HepG2 (cell line): ENCODE data around the gene CLDN9. TPM values are rescaled to one million over a fixed set of nuclear protein-coding genes. Genes with fewer than 3 reads are reported as not detected.

Source experiments
- BCL6 ChIP-seq: IDR thresholded peaks from 2 replicates; pipeline ENCODE4 v1.6.1; 2016; ENCODE audit warnings: missing genetic modification reagents, missing compliant biosample characterization
- DBP ChIP-seq: sonication (generic); formaldehyde crosslinking; IDR thresholded peaks from 2 replicates; pipeline ENCODE4 v1.4.0; 2020; ENCODE audit warnings: missing genetic modification reagents; ENCODE audit errors: not compliant biosample characterization
- DPF2 ChIP-seq: sonication (generic); formaldehyde crosslinking; IDR thresholded peaks from 2 replicates; pipeline ENCODE4 v1.4.0; 2020; ENCODE audit warnings: mild to moderate bottlenecking, low read depth, missing genetic modification reagents, borderline replicate concordance
- FOXC1 ChIP-seq: sonication (generic); formaldehyde crosslinking; IDR thresholded peaks from 2 replicates; pipeline ENCODE4 v1.8.0; 2022; ENCODE audit warnings: mild to moderate bottlenecking, missing genetic modification reagents, borderline replicate concordance
- KDM3A ChIP-seq: IDR thresholded peaks from 2 replicates; pipeline ENCODE4 v1.6.1; 2018; ENCODE audit warnings: low read depth, missing compliant biosample characterization
- KLF9 ChIP-seq: IDR thresholded peaks from 2 replicates; pipeline ENCODE4 v1.6.1; 2016; ENCODE audit warnings: low read depth
- MNT ChIP-seq: fragments of 450-650 bp; IDR thresholded peaks from 2 replicates; pipeline ENCODE4 v1.6.1; 2016
- NFYB ChIP-seq: sonication (generic); formaldehyde crosslinking; IDR thresholded peaks from 2 replicates; pipeline ENCODE4 v1.4.0; 2020; ENCODE audit warnings: missing genetic modification reagents
- PRMT3 ChIP-seq: sonication (generic); formaldehyde crosslinking; IDR thresholded peaks from 2 replicates; pipeline ENCODE4 v1.8.1; 2022; ENCODE audit warnings: low read depth, mild to moderate bottlenecking, moderate library complexity, missing genetic modification reagents, borderline replicate concordance
- SKI ChIP-seq: fragments of 450-650 bp; IDR thresholded peaks from one replicate; pipeline ENCODE4 v1.6.1; 2018; ENCODE audit warnings: mild to moderate bottlenecking; ENCODE audit not compliant: partially characterized antibody
- TOE1 ChIP-seq: sonication (generic); formaldehyde crosslinking; IDR thresholded peaks from 2 replicates; pipeline ENCODE4 v1.4.0; 2020; ENCODE audit warnings: mild to moderate bottlenecking, missing genetic modification reagents
- TRIM22 ChIP-seq: fragments of 450-650 bp; IDR thresholded peaks from 2 replicates; pipeline ENCODE4 v1.6.1; 2017
- XBP1 ChIP-seq: sonication (generic); formaldehyde crosslinking; IDR thresholded peaks from 2 replicates; pipeline ENCODE4 v1.5.0; 2020; ENCODE audit warnings: missing genetic modification reagents
- ZBTB14 ChIP-seq: sonication (generic); formaldehyde crosslinking; IDR thresholded peaks from 2 replicates; pipeline ENCODE4 v1.4.0; 2020; ENCODE audit warnings: missing genetic modification reagents
- ZBTB43 ChIP-seq: sonication (generic); formaldehyde crosslinking; conservative IDR thresholded peaks from 2 replicates; pipeline ENCODE4 v1.4.0; 2020; ENCODE audit warnings: missing genetic modification reagents
- ZFY ChIP-seq: sonication (generic); formaldehyde crosslinking; IDR thresholded peaks from 2 replicates; pipeline ENCODE4 v1.4.0; 2020; ENCODE audit warnings: missing genetic modification reagents
- ZFYVE20 ChIP-seq: sonication (generic); formaldehyde crosslinking; IDR thresholded peaks from 2 replicates; pipeline ENCODE4 v1.8.0; 2023; ENCODE audit warnings: low read depth, mild to moderate bottlenecking, moderate library complexity, missing genetic modification reagents, borderline replicate concordance
- ZNF253 ChIP-seq: sonication (generic); formaldehyde crosslinking; IDR thresholded peaks from 2 replicates; pipeline ENCODE4 v1.8.0; 2022; ENCODE audit warnings: mild to moderate bottlenecking, missing genetic modification reagents, borderline replicate concordance
- ZNF354B ChIP-seq: sonication (generic); formaldehyde crosslinking; IDR thresholded peaks from 2 replicates; pipeline ENCODE4 v1.8.0; 2022; ENCODE audit warnings: mild to moderate bottlenecking, missing genetic modification reagents
- ZNF460 ChIP-seq: sonication (generic); formaldehyde crosslinking; IDR thresholded peaks from 2 replicates; pipeline ENCODE4 v1.5.1; 2020; ENCODE audit warnings: missing genetic modification reagents, mild to moderate bottlenecking, borderline replicate concordance
- ZNF484 ChIP-seq: sonication (generic); formaldehyde crosslinking; IDR thresholded peaks from 2 replicates; pipeline ENCODE4 v1.5.1; 2020; ENCODE audit warnings: mild to moderate bottlenecking, low read depth, missing genetic modification reagents, borderline replicate concordance
- ZNF564 ChIP-seq: sonication (generic); formaldehyde crosslinking; IDR thresholded peaks from 2 replicates; pipeline ENCODE4 v1.8.1; 2023; ENCODE audit warnings: mild to moderate bottlenecking, missing genetic modification reagents
- ZNF672 ChIP-seq: sonication (generic); formaldehyde crosslinking; IDR thresholded peaks from 2 replicates; pipeline ENCODE4 v1.8.1; 2022; ENCODE audit warnings: missing genetic modification reagents
- polyA plus RNA-seq, 8 experiments: library from polyadenylated mRNA; depleted of rRNA in 3 of 8; stranded (reverse) in 7 of 8; unstranded in 1 of 8; fragments of >200 nt; fragmentation: Illumina TruSeq in 4 of 8; extraction: Trizol in 4 of 8; gene quantifications; 2 replicates each; pipeline versions ENCODE4 v1.2.1 to v1.2.3, GENCODE V29; 2011 to 2016; ENCODE audit warnings: low read depth in 4 of 8, missing spikeins in 1 of 8, mixed read lengths in 1 of 8; ENCODE audit not compliant: insufficient read depth in 1 of 8
- total RNA-seq, 5 experiments: library from RNA; depleted of rRNA; stranded (reverse); fragments of >200 nt; fragmentation: Illumina TruSeq; extraction: Trizol; gene quantifications; 2 replicates each; pipeline ENCODE4 v1.2.3, GENCODE V29; 2016; ENCODE audit warnings: low read depth in 1 of 5

Gene CLDN9
- total and polyA plus RNA-seq, 2 of the 13 experiments (the other 11 are each of a cell fraction or from before 2014, with no cell fraction given) = 0.15 to 0.26 TPM

GRCh38 chr16:3020604-3021448 lies 8.1 kb downstream of the CLDN9 start (continued):
- TF ChIP-seq ZFYVE20 (CRISPR knock-in tag) (no peak), ZNF484 (CRISPR knock-in tag) (no peak), ZBTB43 (CRISPR knock-in tag) (0 out of 2 replicates have a peak, but pooled peaks have one; percentile 32), ZNF672 (no peak), ZNF460 (CRISPR knock-in tag) (0 out of 2 replicates have a peak, but pooled peaks have one; percentile 40), DBP (CRISPR knock-in tag) (peak; percentile 31), SKI (peak; percentile 54), ZBTB14 (CRISPR knock-in tag) (no peak; the same call in 1 of the 2 replicates), TOE1 (CRISPR knock-in tag) (no peak), ZFY (CRISPR knock-in tag) (0 out of 2 replicates have a peak, but pooled peaks have one; percentile 24), XBP1 (no peak), KDM3A (no peak; the same call in 1 of the 2 replicates), ZNF354B (CRISPR knock-in tag) (no peak), DPF2 (CRISPR knock-in tag) (peak; percentile 35; the same call in 1 of the 2 replicates), ZNF253 (CRISPR knock-in tag) (no peak), MNT (no peak), KLF9 (CRISPR knock-in tag) (no peak), TRIM22 (no peak), PRMT3 (CRISPR knock-in tag) (no peak), FOXC1 (CRISPR knock-in tag) (no peak), BCL6 (CRISPR knock-in tag) (peak; percentile 64), ZNF564 (CRISPR knock-in tag) (no peak; the same call in 1 of the 2 replicates), NFYB (CRISPR knock-in tag) (no peak)
